ENCODE data around the gene BIRC7. TPM values are rescaled to one million over a fixed set of nuclear protein-coding genes. Genes with fewer than 3 reads are reported as not detected.
"Not testable (repeated sequence)": the region's sequence is repeated elsewhere in the genome, so short reads cannot be mapped to it uniquely, and the experiment has no call there.

Gene BIRC7
- total RNA-seq, 1 donor from 2014 or later, result 0.12 TPM

DNA sequence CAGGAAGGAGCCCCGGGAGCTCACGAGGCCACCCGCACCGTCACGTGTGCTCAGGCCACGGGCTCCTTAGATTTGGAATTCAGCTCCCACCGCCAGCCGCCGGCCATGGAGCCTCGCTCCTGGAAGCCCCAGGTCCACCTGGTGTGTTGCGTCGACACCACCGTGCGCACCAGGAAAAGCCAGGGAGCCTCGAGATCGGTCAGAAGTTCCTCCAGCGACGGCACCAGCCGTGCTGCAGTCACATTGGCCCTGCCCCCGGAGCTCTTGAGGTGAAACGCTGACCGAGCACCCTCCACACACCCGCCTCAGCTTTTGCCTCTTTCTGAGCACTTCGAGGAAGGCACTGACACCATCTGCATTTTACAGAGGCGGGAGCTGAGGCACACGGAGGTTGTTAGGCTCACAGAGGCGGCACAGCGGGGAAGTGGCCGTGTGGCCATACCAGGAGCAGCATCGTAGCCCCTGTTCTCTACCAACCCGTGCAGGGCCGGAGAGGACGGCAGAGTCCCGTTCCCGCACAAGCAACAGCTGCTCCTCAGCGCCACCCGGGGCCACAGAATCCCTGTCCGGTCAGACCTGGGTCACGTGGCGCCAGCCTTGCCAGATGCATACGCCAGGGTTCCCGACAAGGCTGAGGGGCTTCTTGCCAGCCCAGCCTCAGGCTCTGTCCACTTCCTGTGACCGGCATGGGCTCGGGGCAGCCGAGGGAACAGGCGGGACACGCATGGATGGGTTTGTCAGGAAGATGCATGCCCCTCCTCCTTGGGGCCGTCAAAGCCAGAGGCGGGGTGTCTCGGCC lies 11.0 kb downstream of the BIRC7 start:
- no peak for DNase-seq (ENCODE audit: extremely low read depth, low read depth, low spot score)

DNA sequence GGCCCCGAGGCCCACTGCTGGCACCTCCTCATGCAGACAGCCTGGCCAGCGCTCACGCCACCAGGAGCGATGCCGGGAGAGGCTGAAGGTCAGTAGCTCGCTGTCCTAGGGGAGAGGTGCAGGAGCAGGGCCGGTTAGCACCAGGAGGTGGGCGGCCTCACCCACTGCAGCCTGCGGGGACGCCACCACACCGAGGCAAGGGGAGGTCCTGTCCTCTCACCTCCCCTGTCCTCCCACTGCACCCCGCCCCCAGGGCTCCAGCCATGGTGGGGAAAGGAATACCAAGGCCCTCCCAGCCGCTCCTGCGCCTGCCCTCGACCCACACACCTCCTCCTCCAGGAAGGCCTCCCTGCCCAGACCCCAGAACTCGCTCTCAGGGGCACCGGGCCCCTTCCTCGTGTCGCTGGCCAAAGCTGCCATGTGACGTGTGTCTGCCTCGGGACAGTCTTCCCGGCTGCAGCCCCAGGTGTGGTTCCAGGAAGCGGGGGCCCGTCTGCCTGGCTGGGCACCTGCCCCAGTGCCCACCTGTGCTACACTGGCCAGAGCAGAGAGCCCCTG lies 12.0 kb downstream of the BIRC7 start:
- DNase-seq (ENCODE audit: extremely low read depth, low read depth, low spot score), result no peak

DNA sequence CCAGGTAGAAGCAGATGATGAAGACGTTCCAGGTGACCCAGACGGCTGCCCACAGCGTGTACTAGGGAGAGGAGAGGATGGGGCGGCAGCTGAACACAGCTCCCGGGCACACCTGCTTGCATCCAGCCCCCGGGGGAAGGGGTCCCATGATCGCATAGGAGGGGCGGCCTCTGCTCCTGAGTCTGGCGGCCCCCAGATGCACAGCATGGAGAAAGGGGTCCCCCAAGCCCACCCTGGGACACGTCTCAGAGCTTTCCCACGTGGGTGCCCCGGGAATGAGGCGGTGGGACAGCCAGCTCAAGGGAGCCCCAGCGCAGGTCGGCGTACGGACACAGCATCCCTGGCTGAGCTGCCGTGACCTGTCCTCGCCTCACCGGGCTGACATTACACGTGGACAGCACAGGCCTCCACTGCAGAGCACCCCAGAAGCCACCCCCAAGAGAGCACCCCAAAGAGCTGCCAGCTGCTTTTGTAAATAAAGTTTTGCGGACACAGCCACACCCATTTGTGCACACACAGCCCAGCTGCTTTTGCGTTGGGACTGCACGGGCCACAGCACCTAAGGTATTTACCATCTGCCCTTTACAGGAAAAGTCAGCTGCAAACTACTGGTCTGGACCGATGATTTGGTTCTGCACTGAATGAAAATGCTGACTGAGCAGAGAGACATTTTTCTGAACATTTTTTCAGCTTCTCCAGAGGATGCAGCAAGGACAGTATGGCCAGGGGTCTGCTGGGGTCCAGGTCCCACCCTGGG lies 13.3 kb downstream of the BIRC7 start:
- DNase-seq (ENCODE audit: extremely low read depth, low read depth, low spot score), result no peak

DNA sequence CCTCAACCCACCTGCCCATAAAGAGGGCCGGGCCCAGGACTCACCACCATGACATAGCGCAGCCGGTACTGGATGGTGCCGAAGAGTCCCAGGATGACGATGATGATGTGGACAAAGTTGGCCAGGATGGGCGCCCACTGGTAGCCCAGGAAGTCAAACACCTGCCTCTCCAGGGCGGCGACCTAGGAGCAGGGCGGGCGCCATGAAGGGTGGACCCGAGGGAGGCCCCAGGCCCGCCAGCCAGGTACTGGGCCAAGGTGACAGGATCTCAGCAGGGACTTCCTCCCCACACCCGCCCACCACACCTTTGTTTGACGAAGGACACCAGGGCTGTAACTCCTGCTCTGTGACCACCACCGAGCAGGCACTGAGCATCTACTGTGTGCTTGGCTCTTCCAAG lies 14.2 kb downstream of the BIRC7 start:
- no peak for DNase-seq (ENCODE audit: extremely low read depth, low read depth, low spot score)

DNA sequence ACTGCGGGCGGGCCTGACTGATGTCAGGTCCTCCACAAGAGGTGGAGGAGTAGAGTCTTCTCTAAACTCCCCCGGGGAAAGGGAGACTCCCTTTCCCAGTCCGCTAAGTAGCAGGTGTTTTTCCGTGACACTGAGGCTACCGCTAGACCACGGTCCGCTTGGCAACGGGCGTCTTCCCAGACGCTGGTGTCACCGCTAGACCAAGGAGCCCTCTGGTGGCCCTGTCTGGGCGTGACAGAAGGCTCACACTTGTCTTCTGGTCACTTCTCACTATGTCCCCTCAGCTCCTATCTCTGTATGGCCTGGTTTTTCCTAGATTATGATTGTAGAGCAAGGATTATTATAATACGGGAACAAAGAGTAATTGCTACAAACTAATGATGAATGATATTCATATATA lies 15.6 kb downstream of the BIRC7 start:
- not testable (repeated sequence) for DNase-seq (ENCODE audit: extremely low read depth, low read depth, low spot score)

DNA sequence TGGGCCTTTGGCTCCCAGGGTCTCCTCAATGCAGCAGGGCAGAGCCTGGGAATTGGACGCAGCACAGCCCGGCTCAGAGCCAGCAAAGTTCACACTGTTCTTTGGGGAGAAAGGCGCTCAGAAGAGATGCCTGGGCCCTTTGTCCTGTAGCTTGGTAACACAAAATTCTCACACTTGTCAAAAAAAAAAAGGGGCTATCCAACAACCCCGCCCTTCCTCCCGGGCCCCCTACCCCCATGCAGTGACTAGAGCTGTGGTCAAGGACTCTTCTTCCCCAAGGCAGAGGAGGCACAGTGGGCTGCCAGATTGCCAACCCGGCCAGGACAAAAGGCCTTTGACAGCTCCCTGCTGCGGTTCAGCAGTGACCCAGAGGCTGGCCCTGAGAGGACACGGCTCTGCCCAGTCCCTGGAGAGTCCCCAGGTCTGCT lies 16.6 kb downstream of the BIRC7 start:
- DNase-seq (ENCODE audit: extremely low read depth, low read depth, low spot score), result no peak

DNA sequence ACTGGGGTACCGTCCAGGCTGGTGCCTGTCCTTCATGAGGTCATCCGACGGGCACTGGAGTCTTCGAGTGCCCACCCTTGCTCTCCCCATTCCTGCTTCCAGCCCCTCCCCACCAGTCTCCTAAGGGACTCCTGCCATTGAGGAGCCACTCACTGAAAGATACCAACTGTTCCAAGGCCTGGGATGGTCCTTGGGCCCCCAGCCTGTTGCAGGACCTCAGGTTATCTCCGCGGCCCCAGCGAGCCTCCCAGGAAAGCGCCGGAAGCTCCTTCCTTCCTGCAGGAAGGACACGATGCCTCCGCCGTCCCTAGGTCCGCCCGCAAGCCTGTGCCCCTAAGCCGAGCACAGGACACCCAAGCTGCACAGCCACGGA lies 17.3 kb downstream of the BIRC7 start:
- DNase-seq (ENCODE audit: extremely low read depth, low read depth, low spot score), result no peak

DNA sequence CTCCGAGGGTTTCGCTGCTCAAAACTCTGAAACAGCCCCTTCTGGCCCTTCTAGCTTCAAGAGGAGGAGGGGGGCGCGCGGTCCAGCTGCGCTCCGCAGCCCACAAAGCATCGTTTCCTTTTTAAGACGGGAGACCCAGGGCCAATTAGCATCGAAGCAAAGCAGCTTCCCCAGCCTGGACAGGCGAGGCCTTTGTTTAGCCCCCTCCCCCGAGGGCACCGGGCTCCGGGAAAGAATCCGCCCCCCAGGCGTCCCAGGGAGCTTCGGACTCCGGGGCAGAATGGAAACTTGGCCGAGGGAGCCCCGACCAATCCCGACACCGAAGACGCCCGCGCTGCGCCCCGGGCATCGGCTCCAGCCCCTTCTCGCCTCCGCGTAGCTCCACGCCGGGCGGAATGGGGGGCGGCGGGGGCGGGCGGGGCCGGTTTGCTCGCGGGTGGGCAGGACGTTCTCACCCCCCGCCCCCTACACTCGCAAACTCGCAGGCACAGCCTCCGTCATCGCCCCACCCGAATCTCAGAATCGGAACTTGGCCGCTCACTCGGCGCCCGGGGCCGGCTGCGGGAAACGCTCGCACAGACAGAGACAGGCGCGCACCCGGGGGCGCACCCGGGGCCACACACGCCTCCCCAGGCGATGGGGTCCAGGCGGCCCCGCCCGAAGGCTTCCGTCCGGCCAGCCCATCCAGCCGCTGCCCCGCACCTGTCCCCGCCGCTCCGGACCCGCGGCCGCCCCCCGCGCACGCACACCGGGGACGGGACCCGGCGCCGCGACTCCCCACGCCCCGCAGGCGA lies 17.9 kb downstream of the BIRC7 start:
- DNase-seq (ENCODE audit: extremely low read depth, low read depth, low spot score), result no peak

DNA sequence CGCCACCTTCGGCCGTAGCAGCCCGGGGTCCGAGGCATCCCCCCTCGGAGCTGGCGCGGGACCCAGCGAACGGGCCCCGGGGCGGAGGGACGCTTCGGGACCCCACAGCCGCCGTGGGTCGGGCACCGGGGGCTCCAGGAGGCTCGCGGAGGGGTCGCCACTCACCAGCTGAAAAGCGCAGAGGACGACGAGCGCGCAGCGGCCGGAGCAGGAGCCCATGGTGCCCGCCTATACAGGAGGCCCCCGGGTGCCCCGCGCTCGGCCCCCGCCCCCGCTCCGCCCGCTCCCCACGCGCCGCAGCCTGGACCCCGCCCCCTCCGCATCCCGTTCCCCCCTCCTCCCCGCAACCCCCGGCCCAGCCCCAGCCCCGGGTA lies 18.5 kb downstream of the BIRC7 start, which contains the start of gene NKAIN4:
NKAIN4 (minus strand) TSS at position 232 of the 374 bp plus-strand sequence; CDS start at position 219, 13 bp downstream.
- DNase-seq (ENCODE audit: extremely low read depth, low read depth, low spot score), result no peak

DNA sequence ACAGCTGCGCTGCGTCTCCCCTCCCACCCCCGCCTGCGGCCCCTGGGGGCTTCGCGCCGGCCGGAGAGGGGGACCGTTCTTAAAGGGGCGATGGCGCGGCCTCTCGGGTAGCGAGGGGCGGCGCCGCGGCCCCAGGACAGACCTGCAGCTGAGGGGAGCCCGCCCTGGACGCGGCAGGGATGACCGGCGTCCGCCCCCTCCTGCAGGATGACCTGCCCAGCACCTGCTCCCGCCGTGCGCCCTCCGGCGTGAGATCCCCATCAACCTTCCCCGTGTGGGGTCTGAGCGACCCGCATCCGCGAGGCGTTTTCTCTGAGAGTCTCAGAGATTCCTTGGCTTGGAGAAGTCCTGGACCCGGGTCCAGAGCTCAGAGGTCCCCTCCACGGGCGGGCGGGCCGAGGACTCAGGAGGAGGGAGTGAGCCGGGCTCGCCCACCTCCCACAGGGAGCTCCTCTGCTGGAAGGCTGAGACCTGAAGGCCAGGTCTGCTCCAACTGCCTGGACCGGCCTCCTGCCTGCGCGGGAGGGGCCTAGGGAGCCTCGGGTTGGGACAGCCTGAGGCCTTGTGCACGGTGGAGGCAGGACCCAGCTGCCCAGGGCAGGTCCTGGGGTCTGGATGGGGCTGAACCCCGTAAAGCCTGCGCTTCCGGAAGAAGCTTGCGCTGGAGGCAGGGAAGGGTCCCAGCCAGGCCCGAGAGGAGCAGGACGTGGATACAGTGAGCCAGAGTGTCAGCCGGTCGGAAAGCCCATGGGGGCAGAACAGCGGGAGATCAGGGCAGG lies 19.1 kb downstream of the BIRC7 start:
- no peak for DNase-seq (ENCODE audit: extremely low read depth, low read depth, low spot score)

DNA sequence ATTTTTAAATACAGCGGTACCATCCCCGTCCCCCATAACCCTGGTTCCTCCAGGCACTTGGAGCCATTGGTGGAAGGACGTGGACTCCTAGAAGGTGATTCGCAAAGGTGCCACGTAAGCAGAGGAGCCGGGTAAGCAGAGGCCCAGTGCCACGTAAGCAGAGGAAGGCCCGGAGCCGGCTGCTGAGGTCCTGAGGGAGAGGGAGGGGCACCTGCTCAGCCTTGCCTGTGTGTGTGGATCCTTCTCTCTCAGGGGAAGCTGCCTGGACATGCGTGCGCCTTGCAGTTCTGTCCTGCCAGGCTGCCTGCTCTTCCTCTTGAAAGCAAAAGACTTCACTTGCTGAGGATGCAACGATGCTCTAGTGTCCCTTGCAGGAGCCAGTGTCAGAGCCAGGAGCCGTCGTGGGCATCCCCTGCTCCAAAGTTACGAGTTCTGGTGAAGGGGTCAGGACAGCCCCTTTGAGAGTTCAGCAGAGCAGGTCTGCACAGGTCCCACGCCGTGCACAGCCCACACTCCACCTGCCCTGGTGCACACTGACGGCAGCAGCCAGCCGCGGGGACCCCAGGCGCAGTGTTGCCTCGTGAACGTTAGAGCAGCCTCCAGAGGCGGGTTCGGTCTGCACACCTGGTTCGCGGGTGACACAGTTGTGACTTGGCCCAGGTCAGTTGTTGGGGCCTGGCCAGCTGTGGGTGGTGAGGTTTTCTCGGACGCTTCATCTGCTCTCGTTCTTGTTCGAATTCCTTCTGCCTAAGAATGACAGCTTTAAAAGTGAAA lies 20.4 kb downstream of the BIRC7 start:
- no peak for DNase-seq (ENCODE audit: extremely low read depth, low read depth, low spot score)

DNA sequence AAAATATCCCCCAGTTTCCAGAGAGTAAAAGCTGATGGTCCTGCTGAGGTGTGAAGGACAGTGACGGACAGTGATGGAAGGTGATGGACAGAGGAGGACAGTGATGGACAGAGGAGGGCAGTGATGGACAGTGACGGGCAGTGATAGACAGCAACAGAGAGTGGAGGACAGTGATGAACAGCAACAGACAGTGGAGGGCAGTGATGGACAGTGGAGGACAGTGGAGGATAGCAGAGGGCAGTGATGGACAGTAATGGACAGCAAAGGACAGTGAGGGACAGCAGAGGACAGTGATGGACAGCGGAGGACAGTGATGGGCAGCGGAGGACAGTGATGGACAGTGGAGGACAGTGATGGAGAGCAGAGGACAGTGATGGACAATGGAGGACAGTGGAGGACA lies 21.2 kb downstream of the BIRC7 start:
- no peak for DNase-seq (ENCODE audit: extremely low read depth, low read depth, low spot score)

DNA sequence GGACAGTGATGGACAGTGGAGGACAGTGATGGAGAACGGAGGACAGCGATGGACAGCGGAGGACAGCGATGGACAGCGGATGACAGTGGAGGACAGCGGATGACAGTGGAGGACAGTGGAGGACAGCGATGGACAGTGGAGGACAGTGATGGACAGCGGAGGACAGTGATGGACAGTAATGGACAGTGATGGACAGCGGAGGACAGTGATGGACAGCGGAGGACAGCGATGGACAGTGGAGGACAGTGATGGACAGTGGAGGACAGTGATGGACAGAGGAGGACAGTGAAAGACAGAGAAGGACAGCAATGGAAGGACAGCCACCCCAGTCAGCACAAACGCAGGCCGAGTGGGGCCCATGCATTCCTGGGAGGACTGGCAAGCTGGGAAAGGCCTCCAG lies 21.9 kb downstream of the BIRC7 start:
- DNase-seq (ENCODE audit: extremely low read depth, low read depth, low spot score), result no peak

DNA sequence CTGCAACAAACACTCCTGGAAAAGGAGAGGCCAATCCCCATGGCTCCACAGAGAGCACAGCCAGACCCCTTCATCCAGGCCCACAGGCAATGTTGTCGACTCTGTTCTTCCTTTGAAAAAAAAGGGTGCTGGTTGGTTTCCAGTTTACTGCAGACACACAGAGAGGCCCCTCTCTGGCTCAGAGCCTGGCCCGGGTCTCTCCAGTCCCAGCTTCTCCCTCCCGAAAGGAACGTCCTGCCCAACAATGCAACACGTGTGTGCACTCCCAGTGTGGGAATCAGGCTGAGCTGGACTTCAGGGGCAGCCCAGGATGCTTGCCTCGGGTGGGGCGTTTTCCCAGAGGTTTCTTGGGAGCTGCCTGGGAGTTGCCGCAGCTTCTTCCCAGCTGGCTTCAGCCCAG lies 23.1 kb downstream of the BIRC7 start:
- no peak for DNase-seq (ENCODE audit: extremely low read depth, low read depth, low spot score)

DNA sequence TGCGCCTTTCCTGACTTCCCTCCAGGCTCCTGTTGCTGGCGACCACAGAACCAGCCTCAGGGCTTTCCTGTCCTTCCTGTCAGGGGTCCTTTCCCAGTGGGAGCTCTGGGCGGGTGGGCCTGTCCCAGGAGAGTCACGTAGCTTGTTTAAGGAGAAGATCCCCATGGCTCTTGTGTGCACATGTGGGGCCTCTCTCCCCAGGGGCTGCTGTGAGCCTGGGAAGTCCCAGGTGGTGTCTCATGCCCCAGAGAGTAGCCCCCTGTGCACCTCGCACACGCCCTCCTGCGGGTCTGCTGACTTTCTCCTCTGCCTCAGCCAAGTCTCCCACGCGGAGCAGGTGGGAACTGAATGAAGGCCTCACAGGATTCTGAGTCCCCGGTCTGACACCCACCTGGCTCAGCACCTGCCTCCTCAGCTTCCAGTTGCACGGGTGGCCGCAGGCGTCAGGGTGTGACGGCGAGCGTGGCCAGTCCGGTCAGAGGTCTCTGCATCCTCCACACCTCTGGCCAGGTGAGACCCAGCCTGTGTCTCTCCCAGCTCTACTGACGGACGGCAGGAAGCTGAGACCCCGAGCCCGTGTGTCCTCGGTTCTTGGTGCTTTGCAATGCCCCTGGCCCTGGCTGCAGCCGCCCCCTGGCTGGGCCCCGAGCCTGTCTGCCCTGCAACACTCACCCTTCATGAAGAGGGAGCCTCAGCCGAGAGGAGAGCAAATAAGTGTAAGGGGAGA lies 24.2 kb downstream of the BIRC7 start:
- DNase-seq (ENCODE audit: extremely low read depth, low read depth, low spot score), result no peak

DNA sequence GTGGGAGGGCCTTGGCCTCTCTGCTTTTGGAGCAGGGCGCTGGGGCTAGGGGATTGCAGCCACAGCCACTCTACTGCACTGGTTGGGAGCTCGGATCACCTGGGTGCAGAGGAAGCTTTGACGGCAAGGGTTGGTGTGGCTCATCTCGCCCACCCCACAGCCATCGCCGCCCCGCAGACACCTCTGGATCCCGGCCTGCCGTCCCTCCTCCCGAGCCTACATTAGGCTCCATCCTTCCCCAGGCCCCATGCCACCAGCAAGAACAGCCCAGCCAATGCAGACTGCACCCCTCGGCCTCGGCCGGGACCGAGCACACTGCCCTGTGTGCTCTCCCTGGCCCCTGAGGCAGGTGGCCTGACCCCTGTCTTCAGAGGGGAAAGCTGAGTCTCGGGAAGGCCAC lies 24.8 kb downstream of the BIRC7 start:
- no peak for DNase-seq (ENCODE audit: extremely low read depth, low read depth, low spot score)

DNA sequence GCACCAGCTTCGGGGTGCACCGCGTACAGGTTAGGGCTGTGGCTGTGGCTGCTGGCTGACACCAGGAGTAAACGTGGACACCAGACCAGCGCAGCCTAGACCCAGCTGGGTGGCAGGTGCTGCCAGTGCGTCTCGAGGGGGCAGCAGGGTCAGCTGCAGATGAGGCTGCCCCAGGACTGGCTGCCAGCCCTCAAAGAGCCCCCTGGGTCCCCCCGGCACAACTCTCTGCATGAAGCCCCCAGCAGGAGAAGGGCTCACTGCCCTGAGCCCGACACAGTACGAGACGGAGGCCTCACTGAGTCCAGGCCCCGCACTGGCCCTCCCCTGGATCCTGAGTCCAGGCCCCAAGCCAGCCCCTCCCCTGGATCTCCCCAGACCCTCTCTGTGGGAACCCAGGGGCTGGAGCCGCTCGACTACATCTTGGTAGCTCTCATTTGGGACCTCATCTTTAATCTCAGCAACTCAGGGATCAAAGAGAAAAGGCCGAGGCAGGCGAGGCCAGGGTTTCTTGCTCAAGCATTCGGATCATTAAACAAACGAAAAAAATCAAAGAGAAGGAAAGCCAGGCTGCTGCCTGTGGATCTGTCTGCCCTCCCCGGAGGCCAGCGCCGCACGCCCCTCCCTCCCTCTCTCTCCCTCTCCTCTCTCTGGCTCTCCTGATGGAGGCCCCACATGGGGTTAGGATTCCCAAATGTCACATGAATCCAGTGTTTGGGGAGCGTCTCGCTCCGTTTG lies 25.5 kb downstream of the BIRC7 start:
- no peak for DNase-seq (ENCODE audit: extremely low read depth, low read depth, low spot score)
